LNCaP clone FGC (cell line): ENCODE data around the gene OGT.
"Not testable (repeated sequence)": the region's sequence is repeated elsewhere in the genome, so short reads cannot be mapped to it uniquely, and the experiment has no call there.

Experiments
- DNase-seq: peaks from one replicate; pipeline ENCODE4 v3.0.0-alpha.2; 2011; ENCODE audit warnings: low read depth
- H3K4me3 ChIP-seq: 2 replicates; pipeline ENCODE4 v1.5.1; 2011; ENCODE audit warnings: mild to moderate bottlenecking, low read depth, low read length, control low read depth
- TF ChIP-seq, protein P1 (sequence below): IDR thresholded peaks from 2 replicates; pipeline ENCODE4 v1.5.1; 2012; ENCODE audit warnings: mild to moderate bottlenecking; ENCODE audit not compliant: control insufficient read depth, insufficient read depth; ENCODE audit errors: extremely low read depth

The OGT gene

DNA sequence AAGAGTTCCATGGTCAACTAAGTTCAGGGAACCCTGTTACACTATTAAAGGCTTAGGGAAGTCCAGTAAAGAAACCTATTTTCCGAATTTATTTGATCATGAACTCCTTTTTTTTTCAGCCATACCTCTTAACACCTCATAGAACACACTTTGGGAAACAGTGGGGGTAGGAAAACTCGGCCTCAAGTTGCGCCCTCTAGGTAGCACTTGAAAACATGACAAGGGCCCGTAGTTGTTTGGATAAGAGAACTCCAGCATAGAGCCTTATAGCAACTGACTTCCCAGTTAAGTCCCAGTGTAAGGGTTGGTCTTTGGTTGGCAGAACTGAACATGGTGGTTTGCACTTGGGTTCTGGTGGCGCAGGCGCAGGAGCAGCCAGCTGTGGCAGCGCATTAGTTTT lies 14.4 kb downstream of the OGT start:
- DNase-seq: no peak
- TF ChIP-seq, protein P1, sequence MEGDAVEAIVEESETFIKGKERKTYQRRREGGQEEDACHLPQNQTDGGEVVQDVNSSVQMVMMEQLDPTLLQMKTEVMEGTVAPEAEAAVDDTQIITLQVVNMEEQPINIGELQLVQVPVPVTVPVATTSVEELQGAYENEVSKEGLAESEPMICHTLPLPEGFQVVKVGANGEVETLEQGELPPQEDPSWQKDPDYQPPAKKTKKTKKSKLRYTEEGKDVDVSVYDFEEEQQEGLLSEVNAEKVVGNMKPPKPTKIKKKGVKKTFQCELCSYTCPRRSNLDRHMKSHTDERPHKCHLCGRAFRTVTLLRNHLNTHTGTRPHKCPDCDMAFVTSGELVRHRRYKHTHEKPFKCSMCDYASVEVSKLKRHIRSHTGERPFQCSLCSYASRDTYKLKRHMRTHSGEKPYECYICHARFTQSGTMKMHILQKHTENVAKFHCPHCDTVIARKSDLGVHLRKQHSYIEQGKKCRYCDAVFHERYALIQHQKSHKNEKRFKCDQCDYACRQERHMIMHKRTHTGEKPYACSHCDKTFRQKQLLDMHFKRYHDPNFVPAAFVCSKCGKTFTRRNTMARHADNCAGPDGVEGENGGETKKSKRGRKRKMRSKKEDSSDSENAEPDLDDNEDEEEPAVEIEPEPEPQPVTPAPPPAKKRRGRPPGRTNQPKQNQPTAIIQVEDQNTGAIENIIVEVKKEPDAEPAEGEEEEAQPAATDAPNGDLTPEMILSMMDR: no peak

DNA sequence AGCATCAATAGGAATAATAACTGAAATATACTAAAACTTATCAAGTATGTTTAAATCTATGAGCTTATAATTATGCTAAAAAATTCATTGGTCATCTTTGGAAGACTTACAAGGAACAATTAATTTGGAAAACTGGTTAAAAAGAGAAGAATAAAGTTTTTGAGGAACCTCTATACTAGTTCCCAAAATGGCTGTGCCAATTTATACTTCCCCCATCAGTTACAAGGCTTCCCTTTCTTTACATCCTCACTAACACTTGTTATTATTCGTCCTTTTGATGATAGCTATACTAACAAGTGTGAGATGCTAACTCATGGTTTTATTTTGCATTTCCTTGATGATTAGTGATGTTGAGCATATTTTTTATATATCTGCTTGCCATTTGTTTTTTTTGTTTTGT lies 17.1 kb downstream of the OGT start:
- no peak overlapping the region for H3K4me3 ChIP-seq
- TF ChIP-seq, protein P1: no peak
- no peak for DNase-seq

More for the DNA sequence above, 14.4 kb downstream of the OGT start:
- H3K4me3 ChIP-seq: no peak overlapping the region

DNA sequence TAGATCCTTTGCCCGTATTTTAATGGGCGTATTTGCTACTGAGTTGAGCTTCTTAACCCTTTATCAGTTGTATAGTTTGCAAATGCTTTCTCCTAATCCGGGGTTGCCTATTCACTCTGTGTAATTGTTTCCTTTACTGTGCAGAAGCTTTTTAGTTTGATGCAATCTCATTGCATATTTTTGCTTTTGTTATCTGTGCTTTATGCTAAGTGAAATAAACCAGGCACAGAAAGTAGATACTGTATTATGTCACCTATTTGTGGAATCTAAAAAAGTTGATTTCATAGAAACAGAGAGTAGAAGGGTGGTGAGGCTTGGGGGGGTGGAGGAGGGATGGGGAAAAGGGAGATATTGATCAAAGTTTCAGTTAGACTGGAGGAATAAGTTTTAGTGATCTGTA lies 17.7 kb downstream of the OGT start:
- H3K4me3 ChIP-seq: no peak overlapping the region
- TF ChIP-seq, protein P1: no peak
- no peak for DNase-seq

DNA sequence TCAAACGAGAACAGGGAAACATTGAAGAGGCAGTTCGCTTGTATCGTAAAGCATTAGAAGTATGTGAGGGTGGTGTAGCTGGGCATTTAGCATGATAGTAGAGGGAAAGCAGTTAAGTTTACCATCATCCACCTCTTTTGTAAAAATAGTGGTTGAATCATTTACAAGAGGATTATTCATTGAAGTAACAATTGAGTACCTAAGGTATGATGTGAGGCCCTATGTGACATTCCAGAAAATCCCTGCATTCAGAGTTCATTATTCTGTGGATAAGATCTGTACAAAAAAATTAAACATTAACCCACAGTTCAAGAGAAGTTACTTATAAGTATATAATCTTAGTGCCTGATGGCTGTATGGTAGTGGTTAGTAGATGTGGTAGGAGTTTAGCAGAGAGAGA lies 23.1 kb downstream of the OGT start:
- no peak for DNase-seq
- TF ChIP-seq, protein P1: no peak
- H3K4me3 ChIP-seq: no peak overlapping the region

DNA sequence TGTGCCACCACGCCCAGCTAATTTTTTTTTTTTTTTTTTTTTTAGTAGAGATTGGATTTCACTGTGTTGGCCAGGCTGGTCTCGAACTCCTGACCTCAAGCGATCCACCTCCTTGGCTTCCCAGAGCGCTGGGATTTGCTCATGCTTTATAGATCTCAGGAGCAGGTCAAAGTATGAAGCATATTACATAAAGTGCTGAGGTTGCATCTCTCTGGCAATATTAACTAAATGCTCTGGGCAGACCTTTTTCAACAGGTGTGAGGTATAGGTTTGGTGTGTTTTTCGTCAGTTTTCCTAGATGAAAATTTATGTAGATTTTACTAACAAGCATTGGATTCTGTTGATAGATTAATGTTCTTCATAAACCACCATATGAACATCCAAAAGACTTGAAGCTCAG lies 26.0 kb downstream of the OGT start:
- no peak overlapping the region for H3K4me3 ChIP-seq
- DNase-seq: no peak
- TF ChIP-seq, protein P1: no peak

DNA sequence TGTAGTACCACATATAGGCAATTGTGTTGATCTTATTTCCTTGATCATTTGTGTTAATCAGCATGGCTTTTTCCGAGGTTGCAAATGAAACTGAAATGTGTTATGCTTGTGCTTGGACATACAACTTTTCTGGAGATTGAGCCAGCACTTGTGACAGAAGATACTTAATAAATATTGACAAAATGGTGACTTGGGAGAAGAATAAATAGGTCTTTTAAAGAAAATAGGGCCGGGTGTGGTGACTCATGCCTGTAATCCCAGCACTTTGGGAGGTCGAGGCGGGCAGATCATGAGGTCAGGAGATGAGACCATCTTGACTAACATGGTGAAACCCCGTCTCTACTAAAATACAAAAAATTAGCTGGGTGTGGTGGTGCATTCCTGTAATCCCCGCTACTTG lies 26.9 kb downstream of the OGT start:
- not testable (repeated sequence) for DNase-seq, H3K4me3 ChIP-seq

DNA sequence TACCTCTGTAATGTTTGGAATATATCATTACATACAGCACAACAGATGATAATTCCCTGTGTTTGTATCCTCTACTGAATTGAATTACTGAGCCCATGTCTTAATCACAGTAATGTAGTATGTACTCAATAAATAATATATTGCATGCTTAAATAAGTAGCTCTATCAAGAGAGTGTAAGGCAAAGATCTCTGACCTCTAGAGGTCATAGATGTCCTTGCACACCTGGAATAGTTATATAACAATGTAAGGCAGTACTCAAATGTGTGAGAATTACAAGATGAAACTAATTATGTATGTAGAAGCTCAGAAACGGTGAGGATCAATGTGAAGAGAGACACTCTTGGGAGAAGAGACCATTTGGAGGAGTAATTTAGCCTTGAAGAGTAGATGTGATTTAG lies 31.0 kb downstream of the OGT start:
- TF ChIP-seq, protein P1: no peak
- no peak for DNase-seq

More for the DNA sequence above, 31.0 kb downstream of the OGT start:
- H3K4me3 ChIP-seq: no peak overlapping the region
